Body of pancreas (tissue), 4 donors: ENCODE measurements around the gene PRX. TPM values are rescaled to one million over a fixed set of nuclear protein-coding genes. Genes with fewer than 3 reads are reported as not detected.

Source experiments
- ATAC-seq: fragments of 150-250 bp; one replicate; pipeline ENCODE4 v1.9.1; 2016
- DNase-seq, 4 donors: peaks; one replicate each; pipeline ENCODE4 v3.0.0-alpha.2; 2019
- H3K27ac ChIP-seq, 4 donors: fragments of 200-600 bp; sonication (generic); 1 replicate in 3 of 4; 2 replicates in 1 of 4; pipeline versions ENCODE4 v1.5.1 to v1.6.1; 2016 to 2019; ENCODE audit warnings: mild to moderate bottlenecking in 1 of 4, mixed read lengths in 1 of 4, moderate library complexity in 1 of 4
- H3K27me3 ChIP-seq, 2 donors: fragments of 200-600 bp; sonication (generic); one replicate each; pipeline ENCODE4 v1.6.0; 2016; ENCODE audit warnings: mild to moderate bottlenecking in 1 of 2
- H3K36me3 ChIP-seq, 2 donors: fragments of 200-600 bp; sonication (generic); replicated peaks in 1 of 2; 2 replicates each; pipeline ENCODE4 v1.5.1; 2016; ENCODE audit warnings: low read depth in 2 of 2; ENCODE audit not compliant: insufficient read depth in 1 of 2
- H3K4me1 ChIP-seq: fragments of 200-600 bp; sonication (generic); one replicate; pipeline ENCODE4 v1.6.0; 2016
- H3K4me3 ChIP-seq, 2 donors: fragments of 200-600 bp; sonication (generic); 1 replicate in 1 of 2; 2 replicates in 1 of 2; pipeline ENCODE4 v1.5.1; 2016 to 2019
- H3K9me3 ChIP-seq, 3 donors: fragments of 200-600 bp; sonication (generic); 1 replicate in 2 of 3; 2 replicates in 1 of 3; pipeline ENCODE4 v1.5.1; 2016
- CTCF ChIP-seq, 7 experiments: fragments of 450-650 bp in 4 of 7; fragments of 200-600 bp in 3 of 7; sonication (generic) in 3 of 7; IDR thresholded peaks; one replicate each; pipeline ENCODE4 v1.5.1; 2016 to 2019; ENCODE audit warnings: antibody characterized with exemption in 7 of 7
- POLR2A ChIP-seq, 3 donors: fragments of 450-650 bp; IDR thresholded peaks; one replicate each; pipeline ENCODE4 v1.6.1; 2016; ENCODE audit warnings: antibody characterized with exemption in 3 of 3, mild to moderate bottlenecking in 2 of 3
- WGBS, 2 donors: methylation state at CpG; one replicate each; pipeline ENCODE4 v1.1.5; 2017; 5-methylcytosine and 5-hydroxymethylcytosine counted together
- intact Hi-C: fragments of 100-400 bp; cut with DNase I; formaldehyde crosslinking; loops from one replicate; pipeline ENCODE4 v1.15.1; 2023
- total RNA-seq, 2 donors: library from RNA; depleted of rRNA; stranded (reverse); fragments of >200 nt; gene quantifications; one replicate each; pipeline ENCODE4 v1.1.0, GENCODE V29; 2016

Gene PRX
- total RNA-seq, 2 donors from 2014 or later: 5.7 to 14.8 TPM

- Histone ChIP-seq H3K27ac (no peak overlapping the region), H3K36me3 (peaks cover 0 to 5% of the 10 kb centered on the region in 2 donors), H3K4me3 (no peak overlapping the region), H3K4me1 (no peaks in the 10 kb centered on the region), H3K27me3 (no peaks in the 10 kb centered on the region), H3K9me3 (no peaks in the 10 kb centered on the region)
- ATAC-seq (no peak), DNase-seq (no peak)
- TF ChIP-seq CTCF (IDR thresholded peaks at IDR 0.05): no peak
- no peak for TF ChIP-seq POLR2A (IDR thresholded peaks at IDR 0.05)
- 74 to 100% methylated on average over 1 to 3 of the region's 3 CpGs for WGBS, 2 donors
- intact Hi-C loops: no loop called here
These were observed 31.9 kb downstream of the PRX start for GRCh38 chr19:40381321-40381720.

- Histone ChIP-seq H3K4me3 (no peak overlapping the region), H3K27me3 (no peaks in the 10 kb centered on the region), H3K27ac (no peak overlapping the region), H3K36me3 (peaks cover 0 to 5% of the 10 kb centered on the region in 2 donors), H3K9me3 (no peaks in the 10 kb centered on the region), H3K4me1 (no peaks in the 10 kb centered on the region)
- ATAC-seq: no peak
- DNase-seq: peak in 1 of 4 donors; percentile 24
- 80 to 92% methylated on average over 5 to 35 of the region's 37 CpGs for WGBS, 2 donors
- intact Hi-C loops: no loop called here
- TF ChIP-seq POLR2A (IDR thresholded peaks at IDR 0.05): no peak
- no peak for TF ChIP-seq CTCF (IDR thresholded peaks at IDR 0.05)
These were observed 32.8 kb downstream of the PRX start for GRCh38 chr19:40380199-40381037.

- Histone ChIP-seq H3K4me1 (no peaks in the 10 kb centered on the region), H3K27ac (no peak overlapping the region), H3K36me3 (peaks cover 0 to 5% of the 10 kb centered on the region in 2 donors), H3K9me3 (no peaks in the 10 kb centered on the region), H3K27me3 (no peaks in the 10 kb centered on the region), H3K4me3 (no peak overlapping the region)
- DNase-seq (no peak), ATAC-seq (no peak)
- no peak for TF ChIP-seq CTCF (IDR thresholded peaks at IDR 0.05)
- TF ChIP-seq POLR2A (IDR thresholded peaks at IDR 0.05): no peak
- WGBS, 2 donors: 84 to 90% methylated on average over 2 to 11 of the region's 11 CpGs
- intact Hi-C loops: no loop called here
These were observed 33.6 kb downstream of the PRX start for GRCh38 chr19:40379446-40380198.

GRCh38 chr19:40378509-40378908 lies 34.7 kb downstream of the PRX start:
- Histone ChIP-seq H3K4me1 (no peaks in the 10 kb centered on the region), H3K4me3 (no peak overlapping the region), H3K27ac (no peak overlapping the region), H3K36me3 (peaks cover 0 to 10% of the 10 kb centered on the region in 2 donors), H3K27me3 (no peaks in the 10 kb centered on the region), H3K9me3 (no peaks in the 10 kb centered on the region)
- WGBS, 2 donors: 83% methylated on average over 2 of the region's 2 CpGs; no CpG with 5 or more reads in 1 of the 2 donors
- intact Hi-C loops: no loop called here
- no peak for DNase-seq
- ATAC-seq: no peak
- TF ChIP-seq CTCF (IDR thresholded peaks at IDR 0.05): no peak
- no peak for TF ChIP-seq POLR2A (IDR thresholded peaks at IDR 0.05)
